GM19467 (cell line): ENCODE measurements around the gene SENP6.
"Not testable (repeated sequence)": the region's sequence is repeated elsewhere in the genome, so short reads cannot be mapped to it uniquely, and the experiment has no call there.

ENCODE experiments used
- ATAC-seq: cut with Tn5 transposase; IDR thresholded peaks from one replicate; pipeline ENCODE4 v1.9.1; 2021; ENCODE audit warnings: mild to moderate bottlenecking, moderate library complexity; ENCODE audit not compliant: unreplicated experiment

Gene SENP6

DNA sequence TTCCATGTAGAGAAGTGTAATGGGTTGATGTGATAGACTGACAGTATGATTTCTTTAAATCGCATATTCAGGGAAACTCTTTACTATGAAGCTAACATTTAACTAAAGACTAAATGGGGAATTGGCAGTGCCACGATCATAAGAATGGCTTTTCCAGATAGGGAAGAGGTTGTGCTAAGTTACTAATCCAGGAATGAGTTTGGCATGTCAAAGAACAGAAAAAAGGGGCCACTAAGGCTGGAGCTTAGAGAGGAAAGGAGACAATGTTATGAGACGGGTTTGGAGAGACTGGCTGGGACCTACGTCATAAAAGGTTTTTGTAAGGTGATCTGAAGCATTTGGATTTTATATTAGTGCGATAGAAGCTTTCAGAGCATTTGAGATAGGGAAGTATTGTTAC lies 40.6 kb downstream of the SENP6 start:
- ATAC-seq: no peak

DNA sequence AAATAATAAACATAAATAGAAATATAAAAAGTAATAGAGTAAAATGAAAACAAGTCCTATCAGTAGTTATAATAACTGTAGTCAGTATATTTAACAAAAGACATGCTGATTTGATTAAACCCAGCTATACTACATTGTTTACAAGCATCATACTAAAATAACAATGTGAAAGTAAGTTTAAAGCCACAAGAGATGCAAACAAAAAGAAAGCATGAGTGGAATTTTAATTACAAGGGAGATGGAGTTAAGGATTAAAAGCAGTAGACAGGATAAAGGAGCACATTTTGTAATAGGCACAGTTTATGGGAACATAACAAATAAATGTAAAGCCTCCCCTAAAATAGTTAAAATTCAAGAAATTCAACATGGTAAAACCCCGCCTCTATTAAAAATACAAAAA lies 41.5 kb downstream of the SENP6 start:
- no peak for ATAC-seq

- no peak for ATAC-seq
Observed at GRCh38 chr6:75656479-75656878, 54.8 kb downstream of the SENP6 start.

GRCh38 chr6:75657327-75657726 lies 55.6 kb downstream of the SENP6 start:
- ATAC-seq: no peak

- ATAC-seq: no peak
Observed at GRCh38 chr6:75666592-75666991, 64.9 kb downstream of the SENP6 start.

DNA sequence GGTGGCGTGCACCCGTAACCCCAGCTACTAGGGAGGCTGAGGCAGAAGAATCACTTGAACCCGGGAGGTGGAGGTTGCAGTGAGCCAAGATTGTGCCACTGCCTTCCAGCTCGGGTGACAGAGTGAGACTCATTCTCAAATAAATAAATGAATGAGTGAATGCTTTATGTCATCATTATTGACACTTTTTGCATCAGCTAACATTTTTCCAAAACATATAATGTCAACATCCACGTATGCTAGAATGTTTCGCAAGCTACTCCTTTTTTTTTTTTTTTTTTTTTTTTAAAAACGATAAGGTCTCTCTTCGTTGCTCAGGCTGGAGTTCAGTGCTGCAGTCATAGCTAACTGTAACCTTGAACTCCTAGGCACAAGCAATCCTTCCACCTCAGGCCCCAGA lies 72.2 kb downstream of the SENP6 start:
- ATAC-seq: no peak

DNA sequence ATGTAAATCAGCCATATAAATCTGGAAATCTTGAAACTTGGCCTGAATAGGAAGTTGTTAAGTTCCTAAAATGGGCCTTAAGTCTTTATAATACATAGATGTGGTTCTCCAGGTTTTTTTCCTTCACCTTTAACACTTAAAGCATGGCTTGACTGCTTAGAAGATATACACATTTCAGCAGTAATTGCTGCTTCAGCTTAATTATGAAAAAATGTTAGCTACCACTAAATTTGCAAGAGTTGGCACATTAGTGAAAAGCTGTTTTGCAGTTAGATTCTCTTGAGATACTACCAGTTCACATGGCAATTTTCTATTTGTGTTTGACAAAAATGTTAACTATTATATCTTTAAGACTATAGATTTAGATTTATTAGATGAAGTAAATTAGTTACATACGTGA lies 74.7 kb downstream of the SENP6 start:
- ATAC-seq: no peak

DNA sequence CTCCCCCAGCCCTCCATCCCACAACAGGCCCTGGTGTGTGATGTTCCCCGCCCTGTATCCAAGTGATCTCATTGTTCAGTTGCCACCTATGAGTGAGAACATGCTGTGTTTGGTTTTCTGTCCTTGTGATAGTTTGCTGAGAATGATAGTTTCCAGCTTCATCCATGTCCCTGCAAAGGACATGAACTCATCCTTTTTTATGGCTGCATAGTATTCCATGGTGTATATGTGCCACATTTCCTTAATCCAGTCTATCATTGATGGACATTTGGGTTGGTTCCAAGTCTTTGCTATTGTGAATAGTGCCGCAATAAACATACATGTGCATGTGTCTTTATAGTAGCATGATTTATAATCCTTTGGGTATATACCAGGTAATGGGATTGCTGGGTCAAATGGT lies 80.9 kb downstream of the SENP6 start:
- ATAC-seq: not testable (repeated sequence)

GRCh38 chr6:75683005-75683404 lies 81.3 kb downstream of the SENP6 start:
- not testable (repeated sequence) for ATAC-seq

GRCh38 chr6:75687535-75687934 lies 85.9 kb downstream of the SENP6 start:
- not testable (repeated sequence) for ATAC-seq

DNA sequence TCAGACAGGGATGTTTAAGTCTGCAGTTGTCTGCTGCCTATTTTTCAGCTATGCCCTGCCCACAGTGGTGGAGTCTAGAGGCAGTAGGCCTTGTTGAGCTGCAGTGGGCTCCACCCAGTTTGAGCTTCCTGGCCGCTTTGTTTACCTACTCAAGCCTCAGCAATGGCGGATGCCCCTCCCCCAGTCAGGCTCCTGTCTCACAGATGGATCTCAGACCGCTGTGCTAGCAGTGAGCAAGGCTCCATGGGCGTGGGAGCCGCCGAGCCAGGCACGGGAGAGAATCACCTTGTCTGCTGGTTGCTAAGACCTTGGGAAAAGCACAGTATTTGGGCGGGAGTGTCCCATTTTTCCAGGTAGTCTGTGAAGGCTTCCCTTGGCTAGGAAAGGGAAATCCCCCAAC lies 86.3 kb downstream of the SENP6 start:
- ATAC-seq: not testable (repeated sequence)

GRCh38 chr6:75689576-75689975 lies 87.9 kb downstream of the SENP6 start:
- no peak for ATAC-seq

DNA sequence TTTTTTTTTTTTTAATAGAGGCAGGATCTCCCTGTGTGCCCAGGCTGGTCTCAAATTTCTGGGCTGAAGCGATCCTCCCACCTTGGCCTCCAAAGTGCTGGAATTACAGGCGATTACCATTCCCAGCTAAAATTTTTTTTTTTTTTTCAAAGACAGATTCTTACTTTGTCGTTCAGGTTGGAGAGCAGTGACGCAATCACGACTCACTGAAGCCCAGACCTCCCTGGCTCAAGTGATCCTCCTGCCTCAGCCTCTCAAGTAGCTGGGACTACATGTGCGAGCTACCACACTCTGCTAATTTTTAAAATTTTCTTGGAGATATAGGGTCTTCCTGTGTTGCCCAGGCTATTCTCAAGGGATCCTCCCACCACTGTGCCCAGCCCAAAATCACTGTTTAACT lies 89.3 kb downstream of the SENP6 start:
- ATAC-seq: no peak

DNA sequence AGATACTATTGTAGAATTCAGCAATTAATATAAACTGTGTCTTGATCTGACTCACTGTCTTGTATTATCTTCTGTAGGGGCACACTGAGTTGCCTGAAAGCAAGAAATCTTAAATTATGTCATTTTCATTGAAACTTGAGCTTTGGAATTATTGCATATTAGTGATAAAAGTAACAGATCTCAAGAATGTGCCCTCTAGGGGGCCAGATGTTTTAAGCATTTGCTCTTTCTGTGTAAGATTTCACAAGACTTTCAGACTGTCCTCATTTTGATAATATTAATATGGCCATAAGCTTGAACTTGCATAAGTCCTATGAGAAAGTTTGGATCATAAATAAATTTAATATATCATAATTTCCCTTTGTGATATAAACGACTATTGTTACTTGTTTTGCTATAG lies 91.9 kb downstream of the SENP6 start:
- no peak for ATAC-seq

- no peak for ATAC-seq
Observed at GRCh38 chr6:75694406-75694805, 92.7 kb downstream of the SENP6 start.

DNA sequence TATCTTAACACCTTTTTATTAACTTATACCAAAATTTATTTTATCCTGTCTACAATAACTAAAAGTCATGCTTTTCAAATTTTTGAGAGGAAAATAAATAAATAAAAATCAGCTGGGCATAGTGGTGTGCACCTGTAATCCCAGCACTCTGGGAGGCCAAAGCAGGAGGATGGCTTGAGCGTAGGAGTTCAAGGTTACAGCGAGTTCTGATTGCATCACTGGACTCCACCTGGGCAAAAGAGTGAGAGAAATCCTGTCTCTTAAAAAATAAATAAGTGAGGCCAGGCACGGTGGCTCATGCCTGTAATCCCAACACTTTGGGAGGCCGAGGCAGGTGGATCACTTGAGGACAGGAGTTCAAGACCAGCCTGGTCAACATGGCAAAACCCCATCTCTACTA lies 106.7 kb downstream of the SENP6 start:
- ATAC-seq: not testable (repeated sequence)

- ATAC-seq: no peak
Observed at GRCh38 chr6:75711173-75711572, 109.5 kb downstream of the SENP6 start.

DNA sequence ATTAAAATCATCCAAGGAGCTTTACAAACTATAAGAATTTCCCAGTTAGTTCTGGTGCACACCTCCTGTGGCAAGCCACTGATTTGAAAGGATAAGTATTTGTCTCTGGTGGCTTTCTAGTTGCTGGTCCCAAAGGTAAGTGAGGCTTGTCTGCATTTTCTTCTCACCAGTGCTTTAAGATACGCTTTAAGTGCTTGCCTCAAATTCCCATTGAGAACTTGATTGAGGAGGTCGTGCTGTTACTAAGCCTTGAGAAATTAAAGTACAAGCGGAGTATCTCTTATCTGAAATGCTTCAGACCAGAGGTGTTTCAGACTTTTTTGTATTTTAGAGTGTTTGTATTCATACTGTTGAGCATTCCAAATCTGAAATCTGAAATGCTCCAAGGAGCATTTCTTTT lies 117.5 kb downstream of the SENP6 start:
- ATAC-seq: no peak

GRCh38 chr6:75723382-75723781 lies 121.7 kb downstream of the SENP6 start:
- no peak for ATAC-seq

DNA sequence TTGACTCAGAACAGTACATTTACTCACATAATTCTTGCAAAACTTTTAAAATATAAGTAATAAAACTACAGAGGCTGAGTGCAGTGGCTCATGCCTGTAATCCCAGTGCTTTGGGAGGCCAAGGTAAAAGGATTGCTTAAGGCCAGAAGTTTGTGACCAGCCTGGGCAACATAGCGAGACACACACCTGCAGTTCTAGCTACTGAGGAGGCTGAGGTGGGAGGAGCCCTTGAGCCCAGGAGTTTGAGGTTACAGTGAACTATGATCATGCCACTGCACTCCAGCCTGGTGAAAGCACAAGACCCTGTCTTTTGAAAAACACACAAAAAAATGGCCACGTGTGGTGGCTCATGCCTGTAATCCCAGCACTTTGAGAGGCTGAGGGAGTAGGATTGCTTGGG lies 125.5 kb downstream of the SENP6 start:
- ATAC-seq: no peak

GRCh38 chr6:75731029-75731428 lies 129.3 kb downstream of the SENP6 start:
- not testable (repeated sequence) for ATAC-seq

DNA sequence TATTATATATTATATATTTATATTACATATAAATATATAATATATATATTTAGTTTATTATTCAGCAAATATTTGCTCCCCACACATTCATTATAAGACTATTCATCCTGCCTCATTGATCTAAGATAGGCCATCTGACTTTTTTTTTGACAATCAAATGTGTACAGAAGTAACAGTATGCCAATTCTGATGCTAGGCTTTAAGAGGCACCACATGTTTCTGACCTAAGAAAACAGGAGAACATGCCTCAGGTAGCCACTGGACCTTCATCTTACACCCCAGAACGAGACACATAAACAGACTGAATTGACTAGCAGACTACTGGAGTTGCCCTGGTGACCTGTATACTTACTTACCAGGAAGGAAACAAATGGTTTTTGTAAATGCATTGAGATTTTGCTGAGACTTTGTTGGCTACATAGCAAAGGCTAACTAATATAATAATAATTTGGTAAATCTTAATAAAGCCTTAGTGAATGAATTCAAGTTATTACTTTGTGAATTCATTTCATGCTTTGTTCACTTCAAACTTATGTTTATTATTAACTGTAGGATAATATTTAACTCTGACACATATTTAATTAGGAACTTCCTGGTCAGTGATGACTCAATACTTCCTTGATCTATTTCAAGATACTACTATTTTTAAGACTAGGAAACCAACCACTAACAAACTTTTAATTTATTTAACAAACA lies 134.0 kb downstream of the SENP6 start:
- ATAC-seq: peak; percentile 88

- ATAC-seq: no peak
Observed at GRCh38 chr6:75743971-75744370, 142.3 kb downstream of the SENP6 start.
